Hepatocyte (in vitro differentiated cells): ENCODE results near the gene NFIA. TPM values are rescaled to one million over a fixed set of nuclear protein-coding genes. Genes with fewer than 3 reads are reported as not detected.

Experiments
- DNase-seq: peaks from one replicate; pipeline ENCODE4 v3.0.0-alpha.2; 2016; ENCODE audit warnings: low spot score
- H2AFZ ChIP-seq: fragments of 200-600 bp; sonication (generic); 2 replicates; pipeline ENCODE4 v1.6.0; 2016; ENCODE audit warnings: antibody characterized with exemption, mild to moderate bottlenecking
- H3K27ac ChIP-seq: fragments of 200-600 bp; sonication (generic); 2 replicates; pipeline ENCODE4 v1.5.1; 2016; ENCODE audit warnings: mild to moderate bottlenecking
- H3K27me3 ChIP-seq: fragments of 200-600 bp; sonication (generic); 2 replicates; pipeline ENCODE4 v1.6.1; 2016
- H3K36me3 ChIP-seq: fragments of 200-600 bp; sonication (generic); replicated peaks from 2 replicates; pipeline ENCODE4 v1.5.1; 2016; ENCODE audit warnings: low read depth; ENCODE audit not compliant: insufficient read depth
- H3K4me1 ChIP-seq: fragments of 200-600 bp; sonication (generic); 2 replicates; pipeline ENCODE4 v1.5.1; 2016; ENCODE audit warnings: mild to moderate bottlenecking, moderate library complexity; ENCODE audit not compliant: insufficient read depth
- H3K4me2 ChIP-seq: fragments of 200-600 bp; sonication (generic); 2 replicates; pipeline ENCODE4 v1.6.0; 2016
- H3K4me3 ChIP-seq: fragments of 200-600 bp; sonication (generic); 2 replicates; pipeline ENCODE4 v1.5.1; 2016; ENCODE audit warnings: mild to moderate bottlenecking
- H3K79me2 ChIP-seq: fragments of 200-600 bp; sonication (generic); 2 replicates; pipeline ENCODE4 v1.6.0; 2017; ENCODE audit warnings: mild to moderate bottlenecking
- H3K9me2 ChIP-seq: fragments of 200-600 bp; sonication (generic); replicated peaks from 2 replicates; pipeline ENCODE4 v1.6.0; 2017; ENCODE audit warnings: mild to moderate bottlenecking; ENCODE audit not compliant: insufficient read depth
- H3K9me3 ChIP-seq: fragments of 200-600 bp; sonication (generic); 2 replicates; pipeline ENCODE4 v1.5.1; 2016; ENCODE audit warnings: low read depth, mild to moderate bottlenecking
- H4K20me1 ChIP-seq: fragments of 200-600 bp; sonication (generic); 2 replicates; pipeline ENCODE4 v1.6.0; 2016; ENCODE audit warnings: mild to moderate bottlenecking; ENCODE audit not compliant: insufficient read depth, poor library complexity, severe bottlenecking
- CTCF ChIP-seq: fragments of 200-600 bp; sonication (generic); IDR thresholded peaks from 2 replicates; pipeline ENCODE4 v1.5.1; 2016; ENCODE audit warnings: antibody characterized with exemption, mild to moderate bottlenecking; ENCODE audit not compliant: poor library complexity
- EZH2 ChIP-seq: fragments of 200-600 bp; sonication (generic); IDR thresholded peaks from 2 replicates; pipeline ENCODE4 v1.6.1; 2016; ENCODE audit warnings: antibody characterized with exemption, mild to moderate bottlenecking, borderline replicate concordance
- EZH2phosphoT487 ChIP-seq: fragments of 200-600 bp; sonication (generic); IDR thresholded peaks from one replicate; pipeline ENCODE4 v1.6.1; 2018; ENCODE audit warnings: antibody characterized with exemption, mild to moderate bottlenecking, low read depth, moderate library complexity; ENCODE audit not compliant: unreplicated experiment, severe bottlenecking
- WGBS: methylation state at CpG from one replicate; pipeline ENCODE4 v1.1.6; 2016; ENCODE audit warnings: low lambda C conversion rate; ENCODE audit errors: missing lambda C conversion rate; 5-methylcytosine and 5-hydroxymethylcytosine counted together
- polyA plus RNA-seq: library from polyadenylated mRNA; unstranded; fragments of >200 nt; fragmentation: Nextera tagmentation; extraction: Ambion mirVana; gene quantifications from 2 replicates; pipeline ENCODE4 v1.2.1, GENCODE V29; 2016
- total RNA-seq: library from RNA; depleted of rRNA; stranded (reverse); fragments of >200 nt; gene quantifications from 2 replicates; pipeline ENCODE4 v1.2.3, GENCODE V29; 2014

Gene NFIA
- total and polyA plus RNA-seq, 2 experiments from 2014 or later, result 15.1 to 18.2 TPM

GRCh38 chr1:61085206-61085982 is 3.0 kb downstream of the NFIA start:
- Histone ChIP-seq H3K4me2 (peak overlapping the region; percentile 82), H3K4me1 (peaks cover 11% of the 10 kb centered on the region), H3K4me3 (no peak overlapping the region), H3K9me3 (no peaks in the 10 kb centered on the region), H3K36me3 (no peaks in the 10 kb centered on the region), H3K79me2 (peaks cover 73% of the 10 kb centered on the region), H4K20me1 (no peaks in the 10 kb centered on the region), H3K9me2 (no peaks in the 10 kb centered on the region), H2AFZ (no peak overlapping the region), H3K27ac (no peak overlapping the region), H3K27me3 (no peaks in the 10 kb centered on the region)
- WGBS, result 75% methylated on average over 3 of the region's 3 CpGs
- DNase-seq, result no peak
- TF ChIP-seq EZH2 (no peak), CTCF (no peak), EZH2phosphoT487 (no peak)

- Histone ChIP-seq H3K4me1 (peaks cover 4% of the 10 kb centered on the region), H3K79me2 (peaks cover 80% of the 10 kb centered on the region), H3K27me3 (no peaks in the 10 kb centered on the region), H3K27ac (no peak overlapping the region), H4K20me1 (no peaks in the 10 kb centered on the region), H3K36me3 (no peaks in the 10 kb centered on the region), H3K4me2 (peak overlapping the region; percentile 82), H3K9me2 (no peaks in the 10 kb centered on the region), H2AFZ (no peak overlapping the region), H3K9me3 (no peaks in the 10 kb centered on the region), H3K4me3 (no peak overlapping the region)
- DNase-seq, result no peak
- WGBS, result 79% methylated on average over 4 of the region's 4 CpGs
- no peak for TF ChIP-seq CTCF
- TF ChIP-seq EZH2phosphoT487, result no peak
- TF ChIP-seq EZH2, result no peak
Measured at GRCh38 chr1:61085983-61086644, 3.8 kb downstream of the NFIA start.

- H3K9me3 ChIP-seq, result no peaks in the 10 kb centered on the region
- H4K20me1 ChIP-seq, result no peaks in the 10 kb centered on the region
- no peak for DNase-seq
- peaks cover 95% of the 10 kb centered on the region for H3K79me2 ChIP-seq
- H3K27ac ChIP-seq, result no peak overlapping the region
- WGBS, result 90% methylated on average over 3 of the region's 3 CpGs
- no peak overlapping the region for H2AFZ ChIP-seq
- no peaks in the 10 kb centered on the region for H3K9me2 ChIP-seq
- H3K4me1 ChIP-seq, result no peaks in the 10 kb centered on the region
- H3K27me3 ChIP-seq, result no peaks in the 10 kb centered on the region
- H3K4me2 ChIP-seq, result no peak overlapping the region
- no peak overlapping the region for H3K4me3 ChIP-seq
- no peak for TF ChIP-seq EZH2
- TF ChIP-seq CTCF, result no peak
- TF ChIP-seq EZH2phosphoT487, result no peak
- H3K36me3 ChIP-seq, result no peaks in the 10 kb centered on the region
Measured at GRCh38 chr1:61087571-61087970, 5.2 kb downstream of the NFIA start.
